H1 (cell line): Measurements from ENCODE around the gene CALML5. TPM values are rescaled to one million over a fixed set of nuclear protein-coding genes. Genes with fewer than 3 reads are reported as not detected.

Experiments used
- CTCF ChIA-PET: fragments of 300-600 bp; sonication (Branson Sonifier 250); formaldehyde crosslinking; loops from one replicate; lab custom pipeline; 2021; ENCODE audit not compliant: partially characterized antibody; lab: Charles Lee
- POLR2A ChIA-PET: fragments of 300-600 bp; sonication (Branson Sonifier 250); formaldehyde crosslinking; loops from one replicate; lab custom pipeline; 2021; ENCODE audit warnings: inconsistent platforms; ENCODE audit not compliant: partially characterized antibody; lab: Charles Lee
- DNase-seq, 2 experiments: peaks; one replicate each; pipeline versions ENCODE4 v3.0.0 to v3.0.0-alpha.2; 2010 to 2022; ENCODE audit warnings: low spot score in 2 of 2, low read depth in 1 of 2, mixed read lengths in 1 of 2
- FAIRE-seq: peaks from 2 replicates; lab custom pipeline; 2011; peaks lifted over from hg19 to GRCh38; lab: Jason Lieb, UNC
- H2AFZ ChIP-seq: 2 replicates; pipeline ENCODE4 v1.8.1; 2012; ENCODE audit warnings: low read length, inconsistent platforms
- H2AK5ac ChIP-seq: 2 replicates; pipeline ENCODE4 v1.6.1; 2013; ENCODE audit warnings: low read depth, low read length
- H2BK120ac ChIP-seq: replicated peaks from 2 replicates; pipeline ENCODE3; 2013; ENCODE audit warnings: low read depth, low read length, inconsistent platforms
- H2BK12ac ChIP-seq: 2 replicates; pipeline ENCODE4 v1.6.1; 2013; ENCODE audit warnings: low read depth, low read length
- H2BK15ac ChIP-seq: 2 replicates; pipeline ENCODE4 v1.6.1; 2013; ENCODE audit warnings: low read length
- H2BK20ac ChIP-seq: 2 replicates; pipeline ENCODE4 v1.6.1; 2013; ENCODE audit warnings: low read length
- H2BK5ac ChIP-seq: 2 replicates; pipeline ENCODE4 v1.6.1; 2013; ENCODE audit warnings: low read depth, low read length
- H3K14ac ChIP-seq: 2 replicates; pipeline ENCODE4 v1.6.1; 2013; ENCODE audit warnings: inconsistent platforms; ENCODE audit not compliant: insufficient read length
- H3K18ac ChIP-seq: 2 replicates; pipeline ENCODE4 v1.6.1; 2013; ENCODE audit warnings: low read length; ENCODE audit errors: extremely low read depth
- H3K23ac ChIP-seq: 2 replicates; pipeline ENCODE4 v1.6.1; 2013; ENCODE audit warnings: inconsistent platforms; ENCODE audit not compliant: insufficient read length
- H3K23me2 ChIP-seq: 2 replicates; pipeline ENCODE4 v1.6.1; 2013; ENCODE audit warnings: low read depth, low read length
- H3K27ac ChIP-seq: 2 replicates; pipeline ENCODE4 v1.6.1; 2011; ENCODE audit warnings: low read depth, low read length, inconsistent platforms
- H3K27me3 ChIP-seq, 4 experiments: replicated peaks in 1 of 4; 1 replicate in 1 of 4; 2 replicates in 3 of 4; pipeline versions ENCODE4 v1.6.1 to v1.8.1; 2011 to 2013; ENCODE audit warnings: low read length in 3 of 4, mild to moderate bottlenecking in 3 of 4, inconsistent platforms in 2 of 4, mixed read lengths in 2 of 4, moderate library complexity in 1 of 4; ENCODE audit not compliant: control insufficient read depth in 3 of 4, insufficient read depth in 3 of 4; ENCODE audit errors: extremely low read depth in 1 of 4
- H3K36me3 ChIP-seq, 4 experiments: 2 replicates each; pipeline versions ENCODE4 v1.6.1 to v1.8.1; 2011 to 2013; ENCODE audit warnings: mild to moderate bottlenecking in 4 of 4, low read length in 3 of 4, moderate library complexity in 2 of 4, control low read depth in 1 of 4, inconsistent platforms in 1 of 4; ENCODE audit not compliant: insufficient read depth in 4 of 4, control insufficient read depth in 2 of 4
- H3K4ac ChIP-seq: replicated peaks from 2 replicates; pipeline ENCODE3; 2013; ENCODE audit warnings: low read length, low read depth, mixed read lengths, inconsistent platforms; ENCODE audit not compliant: insufficient read length
- H3K4me1 ChIP-seq, 4 experiments: replicated peaks in 1 of 4; 1 replicate in 1 of 4; 2 replicates in 3 of 4; pipeline versions ENCODE4 v1.6.1 to v1.8.1; 2011 to 2013; ENCODE audit warnings: low read length in 3 of 4, inconsistent platforms in 2 of 4, mixed read lengths in 1 of 4; ENCODE audit not compliant: insufficient read depth in 4 of 4, control insufficient read depth in 3 of 4
- H3K4me2 ChIP-seq, 2 experiments: 2 replicates each; pipeline versions ENCODE4 v1.6.1 to v1.8.1; 2011 to 2013; ENCODE audit warnings: low read depth in 2 of 2, low read length in 2 of 2, control low read depth in 1 of 2, inconsistent platforms in 1 of 2, mild to moderate bottlenecking in 1 of 2; ENCODE audit not compliant: insufficient read depth in 1 of 2
- H3K4me3 ChIP-seq, 4 experiments: fragments of 200-600, 300-600 bp in 1 of 4; sonication (generic), shearing (Covaris generic), sonication (Bioruptor Twin) in 1 of 4; 2 replicates each; pipeline versions ENCODE4 v1.5.1 to v1.8.1; 2011 to 2016; ENCODE audit warnings: low read length in 4 of 4, low read depth in 3 of 4, control low read depth in 2 of 4, inconsistent platforms in 2 of 4, mild to moderate bottlenecking in 2 of 4, mixed read lengths in 1 of 4, moderate library complexity in 1 of 4; ENCODE audit not compliant: insufficient read depth in 2 of 4; ENCODE audit errors: extremely low read depth in 1 of 4
- H3K56ac ChIP-seq: replicated peaks from 2 replicates; pipeline ENCODE3; 2013; ENCODE audit warnings: low read depth, mild to moderate bottlenecking, mixed read lengths, low read length, inconsistent platforms; ENCODE audit not compliant: insufficient read length
- H3K79me1 ChIP-seq: 2 replicates; pipeline ENCODE4 v1.6.1; 2013; ENCODE audit warnings: low read depth, low read length, control low read depth
- H3K79me2 ChIP-seq, 2 experiments: 2 replicates each; pipeline versions ENCODE4 v1.6.1 to v1.8.1; 2012 to 2013; ENCODE audit warnings: low read length in 2 of 2, mild to moderate bottlenecking in 2 of 2, inconsistent platforms in 1 of 2; ENCODE audit not compliant: insufficient read depth in 2 of 2, control insufficient read depth in 1 of 2
- H3K9ac ChIP-seq, 4 experiments: replicated peaks in 1 of 4; 1 replicate in 1 of 4; 2 replicates in 3 of 4; pipeline versions ENCODE4 v1.6.1 to v1.8.1; 2011 to 2013; ENCODE audit warnings: low read depth in 3 of 4, low read length in 3 of 4, control low read depth in 2 of 4, mild to moderate bottlenecking in 2 of 4, moderate library complexity in 2 of 4, inconsistent platforms in 1 of 4; ENCODE audit errors: extremely low read depth in 1 of 4
- H3K9me3 ChIP-seq, 2 experiments: 2 replicates each; pipeline versions ENCODE4 v1.6.1 to v1.8.1; 2012 to 2013; ENCODE audit warnings: mild to moderate bottlenecking in 2 of 2, moderate library complexity in 2 of 2, control low read depth in 1 of 2, inconsistent platforms in 1 of 2, low read depth in 1 of 2, low read length in 1 of 2, mixed read lengths in 1 of 2; ENCODE audit not compliant: insufficient read depth in 2 of 2
- H4K20me1 ChIP-seq, 2 experiments: replicated peaks in 1 of 2; 2 replicates each; pipeline versions ENCODE3 to v1.8.1; 2011 to 2013; ENCODE audit warnings: inconsistent platforms in 2 of 2, low read length in 2 of 2, mild to moderate bottlenecking in 1 of 2; ENCODE audit not compliant: insufficient read depth in 2 of 2, control insufficient read depth in 1 of 2
- H4K5ac ChIP-seq: 2 replicates; pipeline ENCODE4 v1.6.1; 2013; ENCODE audit warnings: low read length, low read depth, mixed read lengths, inconsistent platforms; ENCODE audit not compliant: insufficient read length
- H4K8ac ChIP-seq: 2 replicates; pipeline ENCODE4 v1.8.0; 2013; ENCODE audit warnings: mild to moderate bottlenecking, moderate library complexity, low read length, inconsistent platforms; ENCODE audit not compliant: insufficient read depth; ENCODE audit errors: extremely low read depth
- H4K91ac ChIP-seq: replicated peaks from 2 replicates; pipeline ENCODE3; 2013; ENCODE audit warnings: low read length, mixed read lengths, inconsistent platforms; ENCODE audit not compliant: insufficient read length
- POLR2A ChIP-seq, 2 experiments: IDR thresholded peaks; 1 replicate in 1 of 2; 2 replicates in 1 of 2; pipeline ENCODE4 v1.6.1; 2011; ENCODE audit warnings: low read depth in 2 of 2, low read length in 2 of 2, mild to moderate bottlenecking in 2 of 2; ENCODE audit errors: control extremely low read depth in 1 of 2
- RBBP5 ChIP-seq: IDR thresholded peaks from 2 replicates; pipeline ENCODE4 v1.7.1; 2012; ENCODE audit warnings: low read depth, mild to moderate bottlenecking, inconsistent platforms, low read length, moderate library complexity, borderline replicate concordance
- RFX5 ChIP-seq: IDR thresholded peaks from 2 replicates; pipeline ENCODE4 v1.6.1; 2011; ENCODE audit warnings: low read depth, low read length, improper control_type of control experiment, borderline replicate concordance
- RXRA ChIP-seq: IDR thresholded peaks from 2 replicates; pipeline ENCODE4 v1.6.1; 2011; ENCODE audit warnings: low read depth, mild to moderate bottlenecking, low read length, moderate library complexity; ENCODE audit not compliant: insufficient read depth
- SRF ChIP-seq: IDR thresholded peaks from 2 replicates; pipeline ENCODE4 v1.6.1; 2011; ENCODE audit warnings: mild to moderate bottlenecking, low read depth, low read length, moderate library complexity
- TBP ChIP-seq: IDR thresholded peaks from 2 replicates; pipeline ENCODE4 v1.6.1; 2011; ENCODE audit warnings: low read depth, low read length, improper control_type of control experiment
- WGBS, 2 experiments: shearing (Covaris generic) in 1 of 2; methylation state at CpG; one replicate each; pipeline versions ENCODE4 v1.1.6 to v1.1.7; 2013 to 2015; ENCODE audit warnings: low lambda C conversion rate in 2 of 2, mixed read lengths in 2 of 2, inconsistent platforms in 1 of 2, low coverage in 1 of 2, missing lambda C conversion rate in 1 of 2; ENCODE audit not compliant: insufficient replicate concordance in 2 of 2, insufficient coverage in 1 of 2, insufficient read length in 1 of 2; ENCODE audit errors: extremely low coverage in 1 of 2, missing lambda C conversion rate in 1 of 2; 5-methylcytosine and 5-hydroxymethylcytosine counted together
- polyA plus RNA-seq, 7 experiments: library from polyadenylated mRNA; depleted of rRNA in 3 of 7; stranded (reverse) in 5 of 7; unstranded in 2 of 7; fragments of >200 nt in 5 of 7; fragments of 200-250 nt in 2 of 7; gene quantifications; 1 replicate in 5 of 7; 2 replicates in 1 of 7; 4 replicates in 1 of 7; pipeline versions ENCODE4 v1.2.1 to v1.2.3, GENCODE V29; 2011 to 2013; ENCODE audit warnings: missing spikeins in 2 of 7, mixed read lengths in 2 of 7
- total RNA-seq: library from RNA; stranded (reverse); fragmentation: NEBNext Ultra II Directional; extraction: Animal tissue kit (Norgen Biotek cat#: 25700); gene quantifications from 2 replicates; pipeline ENCODE4 v1.2.1, GENCODE V29; 2021

The CALML5 gene
- total and polyA plus RNA-seq, 2 of the 8 experiments (the other 6 are each of a cell fraction or from before 2014, with no cell fraction given) = not detected

GRCh38 chr10:5517546-5517945 is 18.2 kb upstream of the CALML5 start:
- Histone ChIP-seq H2BK20ac (no peak overlapping the region), H2BK15ac (no peak overlapping the region), H3K23ac (no peak overlapping the region), H3K4me2 (no peak overlapping the region), H3K36me3 (no peaks in the 10 kb centered on the region), H3K79me2 (no peaks in the 10 kb centered on the region), H2AFZ (no peak overlapping the region), H3K4me1 (0 out of 7 replicates have a peak, but pooled peaks cover 0 to 3% (median 0%) of the 10 kb centered on the region in 4 experiments), H4K5ac (no peak overlapping the region), H3K27me3 (no peaks in the 10 kb centered on the region), H3K4me3 (no peak overlapping the region), H3K79me1 (no peaks in the 10 kb centered on the region), H2AK5ac (no peak overlapping the region), H3K9ac (no peak overlapping the region), H3K14ac (no peak overlapping the region), H4K20me1 (no peaks in the 10 kb centered on the region), H2BK120ac (no peak overlapping the region), H2BK12ac (no peak overlapping the region), H3K9me3 (no peaks in the 10 kb centered on the region), H3K4ac (no peak overlapping the region), H3K27ac (no peak overlapping the region), H4K8ac (no peak overlapping the region), H2BK5ac (no peak overlapping the region), H4K91ac (no peak overlapping the region), H3K56ac (no peak overlapping the region), H3K18ac (no peak overlapping the region), H3K23me2 (no peaks in the 10 kb centered on the region)
- ChIA-PET POLR2A (no interaction called here), CTCF (no interaction called here)
- 87% methylated on average over 5 of the region's 5 CpGs; no CpG with 5 or more reads in 1 of the 2 experiments for WGBS, 2 experiments
- no peak for FAIRE-seq
- no peak for DNase-seq
- TF ChIP-seq TBP = no peak
- no peak for TF ChIP-seq RXRA
- TF ChIP-seq SRF = no peak
- TF ChIP-seq RBBP5 = no peak
- no peak for TF ChIP-seq POLR2A (IDR thresholded peaks at IDR 0.05; ENCODE audit: control extremely low read depth in 1 of 2, low read depth in 2 of 2, low read length in 2 of 2)
- TF ChIP-seq RFX5 = no peak
